OCI-LY1 (cell line): ENCODE measurements around the gene MGRN1.

ENCODE experiments used
- CTCF ChIP-seq: fragments of 200-600 bp; sonication (generic), shearing (Covaris generic); IDR thresholded peaks from 2 replicates; pipeline ENCODE4 v1.5.1; 2017; ENCODE audit warnings: mild to moderate bottlenecking, antibody characterized with exemption, low read length, moderate library complexity, mixed read lengths
- EZH2 ChIP-seq: fragments of 200-600 bp; sonication (generic), shearing (Covaris generic); IDR thresholded peaks from 2 replicates; pipeline ENCODE4 v1.8.0; 2017; ENCODE audit warnings: borderline replicate concordance, mixed run types, mild to moderate bottlenecking, antibody characterized with exemption, low read length, moderate library complexity, mixed read lengths

- TF ChIP-seq CTCF (no peak), EZH2 (no peak)
These were observed 20.9 kb upstream of the MGRN1 start for GRCh38 chr16:4603624-4604170.
